Measurements from ENCODE around the gene RPRML. TPM values are rescaled to one million over a fixed set of nuclear protein-coding genes. Genes with fewer than 3 reads are reported as not detected.

The RPRML gene
- total RNA-seq, 1 donor from 2014 or later, result not detected

DNA sequence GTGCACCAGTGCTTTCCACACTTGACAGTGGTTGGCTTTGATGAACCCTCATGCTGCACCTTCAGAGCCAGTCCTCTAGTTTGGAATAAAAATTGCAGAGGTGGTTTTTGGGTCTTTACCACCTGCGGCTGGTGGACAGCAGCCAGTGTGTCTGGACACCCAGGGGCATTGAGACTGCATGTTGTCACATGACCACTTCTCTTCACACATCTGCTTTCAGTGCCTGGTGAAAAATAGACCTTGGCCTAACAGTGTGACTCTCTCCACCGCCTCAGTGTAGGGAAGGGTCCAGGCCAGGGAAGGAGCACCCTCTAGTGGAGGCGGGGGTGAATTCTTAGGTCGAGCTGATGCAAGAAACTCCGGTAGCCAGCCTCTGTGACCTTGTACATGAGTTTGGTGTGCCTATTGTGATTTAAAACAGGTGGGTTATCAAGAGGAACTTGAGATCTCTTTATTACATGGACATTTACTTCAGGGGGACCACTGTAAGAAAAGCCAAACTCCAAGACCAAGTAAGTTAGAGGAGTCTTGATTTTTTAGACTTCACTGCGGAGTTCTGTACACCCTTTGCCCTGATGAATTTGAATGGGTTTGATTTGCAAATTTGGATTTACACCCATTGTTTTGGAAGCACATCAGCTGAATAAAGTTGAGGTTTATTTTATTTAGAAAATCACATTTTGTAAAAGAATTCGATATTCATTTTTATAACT, 38.2 kb downstream of the RPRML start:
- H3K27ac Mint-ChIP-seq, result peak overlapping the region; percentile 77
- H3K27me3 Mint-ChIP-seq, result no peaks in the 10 kb centered on the region
- DNase-seq (peak; percentile 49), ATAC-seq (ENCODE audit: low read depth) (peak; percentile 94)
- no peak overlapping the region for H3K4me3 Mint-ChIP-seq
- TF ChIP-seq, protein P1, sequence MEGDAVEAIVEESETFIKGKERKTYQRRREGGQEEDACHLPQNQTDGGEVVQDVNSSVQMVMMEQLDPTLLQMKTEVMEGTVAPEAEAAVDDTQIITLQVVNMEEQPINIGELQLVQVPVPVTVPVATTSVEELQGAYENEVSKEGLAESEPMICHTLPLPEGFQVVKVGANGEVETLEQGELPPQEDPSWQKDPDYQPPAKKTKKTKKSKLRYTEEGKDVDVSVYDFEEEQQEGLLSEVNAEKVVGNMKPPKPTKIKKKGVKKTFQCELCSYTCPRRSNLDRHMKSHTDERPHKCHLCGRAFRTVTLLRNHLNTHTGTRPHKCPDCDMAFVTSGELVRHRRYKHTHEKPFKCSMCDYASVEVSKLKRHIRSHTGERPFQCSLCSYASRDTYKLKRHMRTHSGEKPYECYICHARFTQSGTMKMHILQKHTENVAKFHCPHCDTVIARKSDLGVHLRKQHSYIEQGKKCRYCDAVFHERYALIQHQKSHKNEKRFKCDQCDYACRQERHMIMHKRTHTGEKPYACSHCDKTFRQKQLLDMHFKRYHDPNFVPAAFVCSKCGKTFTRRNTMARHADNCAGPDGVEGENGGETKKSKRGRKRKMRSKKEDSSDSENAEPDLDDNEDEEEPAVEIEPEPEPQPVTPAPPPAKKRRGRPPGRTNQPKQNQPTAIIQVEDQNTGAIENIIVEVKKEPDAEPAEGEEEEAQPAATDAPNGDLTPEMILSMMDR (IDR thresholded peaks at IDR 0.05), result no peak
- intact Hi-C loops (cut with micrococcal nuclease), result loop anchor here (2.0 to 5.0 kb wide), 2 partner anchors 104 to 376 kb away; no protein-coding TSS in a partner anchor
- POLR2A ChIA-PET, result no interaction called here
- H3K9me3 Mint-ChIP-seq, result no peaks in the 10 kb centered on the region
- peaks cover 22% of the 10 kb centered on the region for H3K4me1 Mint-ChIP-seq
- CTCF ChIA-PET, result interaction anchor here (0.6 to 3.0 kb wide), 7 partner anchors 12 to 280 kb away, joined by 3 to 10 read pairs (median 4); no protein-coding TSS in a partner anchor
- H3K36me3 Mint-ChIP-seq (ENCODE audit: low read depth), result peaks cover 53% of the 10 kb centered on the region

DNA sequence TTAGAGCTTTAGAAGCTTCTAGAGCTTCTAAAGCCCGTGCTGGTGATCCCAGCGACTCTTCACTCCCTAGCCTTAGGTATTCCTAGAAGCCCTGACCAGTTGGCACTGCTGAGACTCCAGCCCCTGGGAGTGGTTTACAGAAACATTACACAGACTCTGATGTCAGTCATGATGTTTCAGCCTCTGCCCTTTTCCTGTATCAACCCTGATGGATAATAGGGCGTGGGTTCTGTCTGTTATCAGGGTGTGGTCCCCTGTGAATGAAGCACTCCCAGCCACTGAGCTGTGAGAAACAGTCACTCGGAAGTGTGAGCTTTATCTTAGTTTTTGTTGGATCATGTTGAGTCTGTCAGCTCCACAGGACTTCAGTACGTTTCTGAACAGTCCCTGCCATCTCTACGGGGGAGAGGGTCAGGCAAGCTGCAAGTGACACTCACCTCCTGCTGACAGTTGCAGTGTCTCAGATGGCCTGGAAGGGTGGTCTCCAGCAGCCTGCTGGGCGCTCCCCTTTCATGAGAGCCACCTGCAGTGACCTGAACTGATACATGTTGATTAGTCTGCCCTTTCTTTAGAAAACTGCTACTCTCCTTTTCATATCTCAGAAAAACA, 43.3 kb downstream of the RPRML start:
- Mint-ChIP-seq H3K36me3 (ENCODE audit: low read depth) (peaks cover 98% of the 10 kb centered on the region), H3K9me3 (no peaks in the 10 kb centered on the region), H3K27me3 (no peaks in the 10 kb centered on the region), H3K4me1 (no peaks in the 10 kb centered on the region), H3K27ac (no peak overlapping the region), H3K4me3 (no peak overlapping the region)
- intact Hi-C loops (cut with micrococcal nuclease), result no loop called here
- TF ChIP-seq, protein P1 (IDR thresholded peaks at IDR 0.05), result no peak
- CTCF ChIA-PET, result no interaction called here
- ATAC-seq (ENCODE audit: low read depth), result no peak
- no peak for DNase-seq
- POLR2A ChIA-PET, result no interaction called here

DNA sequence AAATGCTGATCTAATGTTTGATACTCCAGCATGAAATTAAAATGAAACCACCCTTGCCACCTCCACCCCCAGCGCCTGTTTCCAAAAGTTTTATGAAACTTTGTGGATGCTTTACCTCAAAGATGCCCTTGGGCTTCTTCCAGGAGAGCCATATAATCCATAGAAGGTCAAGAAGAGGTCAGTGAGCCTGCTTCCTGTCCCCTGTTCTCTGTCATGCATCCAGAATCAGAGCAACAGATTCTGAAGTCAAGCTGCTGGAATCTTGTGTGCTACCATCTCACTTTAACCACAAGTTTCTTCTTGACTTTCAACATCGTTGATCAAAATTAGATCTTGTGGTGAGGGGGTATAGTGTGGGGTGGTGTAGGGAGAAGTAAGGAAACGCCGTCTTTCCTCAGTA, 47.5 kb downstream of the RPRML start:
- Mint-ChIP-seq H3K27me3 (no peaks in the 10 kb centered on the region), H3K4me3 (no peak overlapping the region), H3K36me3 (ENCODE audit: low read depth) (peaks cover 77% of the 10 kb centered on the region), H3K4me1 (peaks cover 16% of the 10 kb centered on the region), H3K9me3 (no peaks in the 10 kb centered on the region), H3K27ac (no peak overlapping the region)
- ATAC-seq (ENCODE audit: low read depth) (no peak), DNase-seq (no peak)
- intact Hi-C loops (cut with micrococcal nuclease), result no loop called here
- ChIA-PET POLR2A (no interaction called here), CTCF (no interaction called here)
- TF ChIP-seq, protein P1 (IDR thresholded peaks at IDR 0.05), result no peak

DNA sequence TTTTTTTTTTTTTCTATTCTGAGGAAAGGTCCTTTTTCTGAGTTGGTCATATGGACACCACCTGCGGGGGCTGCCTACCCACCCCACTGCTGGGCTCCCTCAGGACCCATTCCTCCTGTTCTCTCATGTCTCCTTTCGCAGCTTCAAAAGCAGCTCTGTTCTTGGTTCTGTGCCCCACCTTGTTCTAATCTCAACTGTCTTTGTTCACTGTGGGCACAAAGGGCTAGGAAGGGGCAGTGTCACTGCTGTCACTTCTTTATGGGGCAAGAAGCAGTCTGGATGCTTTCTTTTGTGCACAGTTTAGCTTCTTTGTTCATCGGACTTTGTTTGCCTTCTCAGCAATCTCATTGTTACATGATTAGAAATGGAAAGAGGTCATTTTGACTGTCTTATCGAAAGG, 49.0 kb downstream of the RPRML start:
- CTCF ChIA-PET, result interaction anchor here (0.6 to 1.0 kb wide), 2 partner anchors 9 to 965 kb away, joined by 3 read pairs; no protein-coding TSS in a partner anchor

DNA sequence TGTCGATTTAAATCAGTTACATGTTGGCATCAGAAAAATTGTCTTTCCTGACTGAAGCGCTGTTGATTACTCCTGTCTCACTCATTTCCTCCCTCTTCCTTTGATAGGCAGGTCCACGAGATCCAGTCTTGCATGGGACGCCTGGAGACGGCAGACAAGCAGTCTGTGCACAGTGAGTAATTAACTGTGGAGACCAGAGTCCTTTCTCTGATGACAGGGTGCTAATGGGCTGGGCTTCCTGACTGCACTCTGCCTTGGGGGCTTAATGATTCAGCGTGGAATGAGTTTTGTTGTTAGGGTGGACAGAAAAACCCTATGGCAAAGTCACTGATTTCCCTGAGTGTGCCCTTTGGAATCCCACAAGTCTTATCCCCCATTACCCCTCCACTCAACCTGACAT, 49.6 kb downstream of the RPRML start:
- intact Hi-C loops (cut with micrococcal nuclease), result no loop called here
- CTCF ChIA-PET, result no interaction called here
- POLR2A ChIA-PET, result no interaction called here
- H3K9me3 Mint-ChIP-seq, result no peaks in the 10 kb centered on the region
- DNase-seq, result no peak
- TF ChIP-seq, protein P1 (IDR thresholded peaks at IDR 0.05), result no peak
- no peaks in the 10 kb centered on the region for H3K27me3 Mint-ChIP-seq
- H3K4me1 Mint-ChIP-seq, result peaks cover 32% of the 10 kb centered on the region
- no peak overlapping the region for H3K27ac Mint-ChIP-seq
- H3K4me3 Mint-ChIP-seq, result no peak overlapping the region
- no peak for ATAC-seq (ENCODE audit: low read depth)
- peaks cover 59% of the 10 kb centered on the region for H3K36me3 Mint-ChIP-seq (ENCODE audit: low read depth)

More for the DNA sequence above, 49.0 kb downstream of the RPRML start:
- Mint-ChIP-seq H3K36me3 (ENCODE audit: low read depth) (peaks cover 65% of the 10 kb centered on the region), H3K27ac (no peak overlapping the region), H3K27me3 (no peaks in the 10 kb centered on the region), H3K9me3 (no peaks in the 10 kb centered on the region), H3K4me1 (peaks cover 26% of the 10 kb centered on the region), H3K4me3 (no peak overlapping the region)
- ATAC-seq (ENCODE audit: low read depth), result no peak
- intact Hi-C loops (cut with micrococcal nuclease), result no loop called here
- TF ChIP-seq, protein P1 (IDR thresholded peaks at IDR 0.05), result no peak
- DNase-seq, result no peak
- POLR2A ChIA-PET, result interaction anchor here (0.7 kb wide), 1 partner anchor 1012 kb away, joined by 3 read pairs; the partner anchor contains the start of gene PNPO
